ENCODE measurements around the gene STAG2.
"Not testable (repeated sequence)": the region's sequence is repeated elsewhere in the genome, so short reads cannot be mapped to it uniquely, and the experiment has no call there.

Gene STAG2

GRCh38 chrX:124113621-124114600 lies 152.4 kb downstream of the STAG2 start:
- no peak overlapping the region for H3K27ac Mint-ChIP-seq
- H3K9me3 Mint-ChIP-seq, result no peaks in the 10 kb centered on the region
- intact Hi-C loops (cut with micrococcal nuclease), result no loop called here

DNA sequence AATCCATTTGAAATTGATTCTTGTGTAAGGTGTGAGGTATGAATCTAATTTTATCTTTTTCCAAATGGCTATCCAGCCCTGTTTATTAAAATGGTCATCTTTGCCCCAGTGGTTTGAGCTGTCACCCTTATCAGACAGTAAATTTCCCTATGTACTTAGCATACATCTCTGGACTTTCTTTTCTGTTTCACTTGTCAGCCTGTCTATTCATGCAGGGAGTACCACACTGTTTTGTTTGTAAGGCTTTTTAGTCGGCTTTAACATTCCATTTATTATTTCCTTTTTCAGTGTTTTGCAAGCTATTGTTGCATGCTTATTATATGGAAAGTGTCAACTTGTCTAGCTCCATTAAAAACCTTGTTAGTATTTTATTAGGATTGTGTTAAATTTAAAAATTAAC lies 155.8 kb downstream of the STAG2 start:
- Mint-ChIP-seq H3K36me3 (ENCODE audit: low read depth) (no peaks in the 10 kb centered on the region), H3K4me1 (ENCODE audit: low read depth) (peaks cover 6% of the 10 kb centered on the region), H3K4me3 (no peak overlapping the region), H3K27me3 (no peaks in the 10 kb centered on the region), H3K27ac (no peak overlapping the region), H3K9me3 (no peaks in the 10 kb centered on the region)
- intact Hi-C loops (cut with micrococcal nuclease), result no loop called here

More at GRCh38 chrX:124113621-124114600, 152.4 kb downstream of the STAG2 start:
- peaks cover 12% of the 10 kb centered on the region for H3K36me3 Mint-ChIP-seq (ENCODE audit: low read depth)
- H3K27me3 Mint-ChIP-seq, result no peaks in the 10 kb centered on the region
- no peak overlapping the region for H3K4me3 Mint-ChIP-seq
- H3K4me1 Mint-ChIP-seq (ENCODE audit: low read depth), result peaks cover 6% of the 10 kb centered on the region

- H3K4me1 Mint-ChIP-seq (ENCODE audit: low read depth), result no peaks in the 10 kb centered on the region
- no peak overlapping the region for H3K27ac Mint-ChIP-seq
- H3K36me3 Mint-ChIP-seq (ENCODE audit: low read depth), result no peaks in the 10 kb centered on the region
- intact Hi-C loops (cut with micrococcal nuclease), result no loop called here
- no peak overlapping the region for H3K4me3 Mint-ChIP-seq
- no peaks in the 10 kb centered on the region for H3K9me3 Mint-ChIP-seq
- H3K27me3 Mint-ChIP-seq, result no peaks in the 10 kb centered on the region
Measured at GRCh38 chrX:124125471-124125870, 164.0 kb downstream of the STAG2 start.

GRCh38 chrX:124127496-124127895 lies 166.0 kb downstream of the STAG2 start:
- intact Hi-C loops (cut with micrococcal nuclease), result no loop called here
- Mint-ChIP-seq H3K9me3 (no peaks in the 10 kb centered on the region), H3K27ac (no peak overlapping the region), H3K36me3 (ENCODE audit: low read depth) (no peaks in the 10 kb centered on the region), H3K4me1 (ENCODE audit: low read depth) (no peaks in the 10 kb centered on the region), H3K4me3 (no peak overlapping the region), H3K27me3 (no peaks in the 10 kb centered on the region)

GRCh38 chrX:124132437-124132836 lies 170.9 kb downstream of the STAG2 start:
- H3K4me3 Mint-ChIP-seq; H3K36me3 Mint-ChIP-seq (ENCODE audit: low read depth); H3K9me3 Mint-ChIP-seq; H3K27ac Mint-ChIP-seq; intact Hi-C loops (cut with micrococcal nuclease); H3K27me3 Mint-ChIP-seq; H3K4me1 Mint-ChIP-seq (ENCODE audit: low read depth): not testable (repeated sequence)

GRCh38 chrX:124145749-124146148 lies 184.2 kb downstream of the STAG2 start:
- no peaks in the 10 kb centered on the region for H3K36me3 Mint-ChIP-seq (ENCODE audit: low read depth)
- H3K27me3 Mint-ChIP-seq, result no peaks in the 10 kb centered on the region
- intact Hi-C loops (cut with micrococcal nuclease), result no loop called here
- H3K9me3 Mint-ChIP-seq, result peaks cover 29% of the 10 kb centered on the region
- H3K4me3 Mint-ChIP-seq, result no peak overlapping the region
- no peak overlapping the region for H3K27ac Mint-ChIP-seq
- H3K4me1 Mint-ChIP-seq (ENCODE audit: low read depth), result no peaks in the 10 kb centered on the region

DNA sequence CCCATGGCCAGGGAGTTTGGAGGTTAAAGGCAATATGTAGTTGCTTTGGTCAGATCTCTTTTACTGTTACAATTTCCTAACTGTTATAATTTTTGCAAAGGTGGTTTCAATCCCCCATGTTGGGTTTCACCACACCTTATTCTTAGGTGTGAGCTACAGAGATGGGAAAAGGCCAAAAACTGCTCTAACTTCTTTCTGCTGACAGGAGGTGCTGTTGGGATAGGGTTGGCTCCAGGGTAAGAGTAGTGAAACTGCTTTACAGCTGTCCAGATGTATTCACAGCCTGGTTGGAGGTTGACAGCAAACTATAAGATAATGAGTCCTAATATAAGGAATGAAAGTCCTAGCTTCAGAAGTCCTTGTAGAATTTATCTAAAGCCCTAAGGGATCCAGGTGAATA lies 189.7 kb downstream of the STAG2 start:
- intact Hi-C loops (cut with micrococcal nuclease), result no loop called here
- H3K9me3 Mint-ChIP-seq, result peaks cover 19% of the 10 kb centered on the region
- H3K4me3 Mint-ChIP-seq, result no peak overlapping the region
- H3K27me3 Mint-ChIP-seq, result no peaks in the 10 kb centered on the region
- H3K27ac Mint-ChIP-seq, result no peak overlapping the region
- no peaks in the 10 kb centered on the region for H3K4me1 Mint-ChIP-seq (ENCODE audit: low read depth)
- H3K36me3 Mint-ChIP-seq (ENCODE audit: low read depth), result no peaks in the 10 kb centered on the region

Data from dendritic cell treated with granulocyte-macrophage colony-stimulating factor and Interleukin-4, amounts not matched to agents 40 ng/mL and 50 ng/mL, for 4 days (primary cell).